Muscle layer of colon (tissue), 2 donors: ENCODE results near the gene SCFD2.

Source experiments
- H3K27ac ChIP-seq: one replicate; pipeline ENCODE4 v1.7.0; 2013; ENCODE audit warnings: low read depth, mild to moderate bottlenecking, low read length, moderate library complexity
- H3K27me3 ChIP-seq, 2 donors: one replicate each; pipeline ENCODE4 v1.7.0; 2013; ENCODE audit warnings: low read length in 2 of 2, mild to moderate bottlenecking in 2 of 2; ENCODE audit not compliant: insufficient read depth in 2 of 2, control insufficient read depth in 1 of 2
- H3K36me3 ChIP-seq: one replicate; pipeline ENCODE4 v1.7.0; 2013; ENCODE audit warnings: mild to moderate bottlenecking, low read length; ENCODE audit not compliant: insufficient read depth
- H3K4me1 ChIP-seq: one replicate; pipeline ENCODE4 v1.7.0; 2013; ENCODE audit warnings: mild to moderate bottlenecking, low read length; ENCODE audit not compliant: insufficient read depth
- H3K4me3 ChIP-seq, 2 donors: one replicate each; pipeline ENCODE4 v1.7.0; 2013; ENCODE audit warnings: low read length in 2 of 2, low read depth in 1 of 2, mild to moderate bottlenecking in 1 of 2, moderate library complexity in 1 of 2
- H3K9ac ChIP-seq: one replicate; pipeline ENCODE4 v1.7.0; 2013; ENCODE audit warnings: low read length
- H3K9me3 ChIP-seq: one replicate; pipeline ENCODE4 v1.7.0; 2013; ENCODE audit warnings: mild to moderate bottlenecking, low read length
- donor health status: abdominal sarcoma.
- donor health status: Adenocarcinoma of cecum.

Gene SCFD2

GRCh38 chr4:52876069-52876468 lies 489.8 kb downstream of the SCFD2 start:
- Histone ChIP-seq H3K27me3 (no peaks in the 10 kb centered on the region), H3K36me3 (no peaks in the 10 kb centered on the region), H3K4me1 (no peaks in the 10 kb centered on the region), H3K4me3 (no peak overlapping the region), H3K27ac (no peak overlapping the region), H3K9me3 (no peaks in the 10 kb centered on the region), H3K9ac (no peak overlapping the region)

GRCh38 chr4:52874948-52875347 lies 490.9 kb downstream of the SCFD2 start:
- H3K9ac ChIP-seq: no peak overlapping the region
- no peaks in the 10 kb centered on the region for H3K9me3 ChIP-seq
- H3K4me3 ChIP-seq: no peak overlapping the region
- H3K4me1 ChIP-seq: peaks cover 7% of the 10 kb centered on the region
- H3K27ac ChIP-seq: no peak overlapping the region
- no peaks in the 10 kb centered on the region for H3K36me3 ChIP-seq
- H3K27me3 ChIP-seq: no peaks in the 10 kb centered on the region

- peaks cover 16% of the 10 kb centered on the region for H3K4me1 ChIP-seq
- no peaks in the 10 kb centered on the region for H3K36me3 ChIP-seq
- no peaks in the 10 kb centered on the region for H3K9me3 ChIP-seq
- no peak overlapping the region for H3K9ac ChIP-seq
- H3K27ac ChIP-seq: no peak overlapping the region
- no peaks in the 10 kb centered on the region for H3K27me3 ChIP-seq
- no peak overlapping the region for H3K4me3 ChIP-seq
These were observed 492.0 kb downstream of the SCFD2 start for GRCh38 chr4:52873861-52874343.

DNA sequence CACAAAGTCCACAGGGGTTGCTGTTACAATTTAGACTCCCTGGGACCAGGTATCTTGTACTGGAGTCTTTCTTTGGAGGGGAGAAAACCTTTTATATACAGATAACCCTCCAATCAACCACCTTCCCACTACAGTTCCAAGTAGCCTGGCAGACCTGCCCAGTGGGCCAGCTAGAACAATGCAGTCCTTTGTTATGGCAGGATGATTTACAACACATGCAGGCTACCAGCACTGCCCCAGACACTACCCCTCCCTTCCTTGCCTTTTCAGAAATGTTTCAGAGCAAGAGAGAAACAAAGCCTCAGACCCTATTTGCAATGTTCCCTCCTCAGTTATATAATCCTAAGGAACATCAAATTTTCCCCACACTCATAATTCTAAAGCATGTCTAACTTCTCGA lies 492.7 kb downstream of the SCFD2 start:
- Histone ChIP-seq H3K27me3 (no peaks in the 10 kb centered on the region), H3K4me3 (no peak overlapping the region), H3K36me3 (no peaks in the 10 kb centered on the region), H3K9me3 (no peaks in the 10 kb centered on the region), H3K9ac (no peak overlapping the region), H3K27ac (no peak overlapping the region), H3K4me1 (peaks cover 17% of the 10 kb centered on the region)

DNA sequence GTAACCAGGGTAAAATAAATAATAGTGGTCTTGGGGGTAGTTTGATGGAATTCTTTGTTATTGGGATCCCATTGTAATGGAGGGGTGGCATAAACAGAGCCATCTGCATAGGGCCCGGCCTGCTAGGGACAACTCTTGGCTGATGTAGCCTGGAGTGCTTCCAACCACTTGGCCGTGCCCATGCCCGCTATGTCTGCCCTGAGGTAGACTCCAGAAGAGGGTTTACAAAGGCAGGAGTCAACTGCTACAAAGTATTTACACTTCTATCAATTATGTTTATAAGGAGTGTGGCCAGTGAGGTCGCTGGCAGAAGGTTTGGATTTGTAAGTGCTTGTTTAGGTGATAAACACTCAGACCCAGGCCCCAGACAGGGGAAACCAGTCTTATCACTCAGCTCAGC lies 495.6 kb downstream of the SCFD2 start:
- Histone ChIP-seq H3K27me3 (no peaks in the 10 kb centered on the region), H3K4me1 (peaks cover 17% of the 10 kb centered on the region), H3K4me3 (no peak overlapping the region), H3K27ac (no peak overlapping the region), H3K36me3 (no peaks in the 10 kb centered on the region), H3K9ac (no peak overlapping the region), H3K9me3 (no peaks in the 10 kb centered on the region)

GRCh38 chr4:52869656-52870055 lies 496.2 kb downstream of the SCFD2 start:
- Histone ChIP-seq H3K9ac (no peak overlapping the region), H3K36me3 (no peaks in the 10 kb centered on the region), H3K9me3 (no peaks in the 10 kb centered on the region), H3K27me3 (no peaks in the 10 kb centered on the region), H3K4me3 (no peak overlapping the region), H3K27ac (no peak overlapping the region), H3K4me1 (peaks cover 17% of the 10 kb centered on the region)

DNA sequence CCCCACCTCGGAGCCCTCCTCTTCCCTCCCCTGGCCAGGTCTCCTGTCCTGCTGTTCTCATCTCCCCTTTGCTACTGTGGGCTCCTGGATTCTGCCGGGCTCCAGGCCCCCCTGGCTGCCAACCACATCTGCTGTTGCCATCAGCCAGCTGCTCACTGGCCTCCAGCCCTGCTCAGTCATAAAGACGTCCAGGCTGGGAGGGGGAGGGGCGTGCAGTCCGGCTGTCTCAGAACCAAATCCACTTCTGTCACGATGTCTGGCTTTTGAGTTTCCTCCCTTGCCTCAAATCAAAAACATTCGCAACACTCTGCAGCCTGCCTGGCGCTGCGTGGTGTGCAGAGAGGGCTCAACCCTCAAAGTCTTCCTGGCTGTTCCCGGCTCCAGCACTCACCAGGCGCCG lies 496.7 kb downstream of the SCFD2 start:
- peaks cover 17% of the 10 kb centered on the region for H3K4me1 ChIP-seq
- no peak overlapping the region for H3K9ac ChIP-seq
- H3K27ac ChIP-seq: no peak overlapping the region
- no peaks in the 10 kb centered on the region for H3K27me3 ChIP-seq
- no peak overlapping the region for H3K4me3 ChIP-seq
- no peaks in the 10 kb centered on the region for H3K9me3 ChIP-seq
- H3K36me3 ChIP-seq: no peaks in the 10 kb centered on the region

DNA sequence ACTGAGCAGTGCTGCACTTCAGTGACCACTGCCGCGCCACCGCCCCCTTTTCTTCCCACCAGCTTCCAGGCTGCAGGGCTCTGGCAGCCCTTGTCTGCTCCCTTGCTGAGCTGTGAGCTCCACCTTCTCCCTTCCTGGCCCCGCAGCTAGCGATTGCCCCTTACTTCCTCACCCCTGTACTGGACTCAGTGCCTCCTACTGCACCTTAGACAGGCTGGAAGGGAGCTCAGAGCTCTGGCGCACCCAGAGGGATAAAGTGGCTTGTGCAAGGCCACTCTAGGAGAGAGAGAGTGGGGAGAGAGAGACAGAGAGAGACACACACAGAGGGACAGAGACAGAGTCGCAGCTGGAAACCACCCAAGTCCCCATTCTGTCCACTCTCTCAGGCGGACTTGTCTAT lies 497.7 kb downstream of the SCFD2 start:
- H3K27ac ChIP-seq: no peak overlapping the region
- H3K4me1 ChIP-seq: peaks cover 17% of the 10 kb centered on the region

DNA sequence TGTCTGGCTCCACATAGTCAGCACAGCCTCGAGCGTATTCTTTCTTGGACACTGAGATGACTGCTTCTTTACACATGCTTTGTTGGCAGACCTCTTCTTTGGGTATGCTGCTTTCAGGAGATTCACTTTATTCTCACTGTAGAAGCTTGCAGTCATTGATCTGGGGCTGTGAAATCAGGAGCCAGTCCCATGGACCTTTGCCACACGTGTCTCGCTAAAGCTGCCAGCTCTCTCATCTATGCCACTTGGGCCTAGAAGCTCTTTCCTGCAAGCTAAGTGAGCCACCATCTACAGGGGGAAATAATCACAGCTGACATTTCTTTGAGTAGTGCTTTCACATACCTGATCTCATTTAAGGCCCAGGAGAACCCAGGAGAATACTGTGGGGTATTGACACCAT lies 498.7 kb downstream of the SCFD2 start:
- Histone ChIP-seq H3K9me3 (no peaks in the 10 kb centered on the region), H3K4me1 (peaks cover 17% of the 10 kb centered on the region), H3K27me3 (peaks cover 5 to 7% of the 10 kb centered on the region in 2 donors), H3K4me3 (no peak overlapping the region), H3K36me3 (no peaks in the 10 kb centered on the region), H3K9ac (no peak overlapping the region), H3K27ac (no peak overlapping the region)

More for the DNA sequence above, 497.7 kb downstream of the SCFD2 start:
- Histone ChIP-seq H3K27me3 (no peaks in the 10 kb centered on the region), H3K9ac (no peak overlapping the region), H3K36me3 (no peaks in the 10 kb centered on the region), H3K9me3 (no peaks in the 10 kb centered on the region), H3K4me3 (no peak overlapping the region)

DNA sequence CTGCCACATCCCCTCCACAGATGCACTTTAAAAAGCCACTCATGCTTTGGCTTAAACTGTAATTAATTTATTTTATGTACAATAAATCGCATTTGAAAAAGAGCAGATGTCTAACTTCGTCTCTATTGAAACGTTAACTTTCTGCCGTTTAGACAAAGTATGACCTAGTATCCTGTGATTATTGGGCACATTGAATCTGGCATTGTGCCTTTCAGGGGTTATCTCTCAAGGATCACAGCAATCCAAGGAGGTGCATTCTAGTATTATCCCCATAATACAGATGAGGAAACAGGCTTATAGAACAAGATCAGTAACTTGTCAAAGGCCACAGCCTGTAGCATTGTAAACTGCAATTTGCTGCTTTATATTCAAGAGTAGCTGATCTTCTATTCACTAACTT lies 499.1 kb downstream of the SCFD2 start:
- Histone ChIP-seq H3K27ac (no peak overlapping the region), H3K9me3 (no peaks in the 10 kb centered on the region), H3K36me3 (no peaks in the 10 kb centered on the region), H3K9ac (no peak overlapping the region), H3K4me3 (no peak overlapping the region), H3K4me1 (peaks cover 17% of the 10 kb centered on the region), H3K27me3 (peaks cover 5 to 7% of the 10 kb centered on the region in 2 donors)

- no peaks in the 10 kb centered on the region for H3K9me3 ChIP-seq
- H3K4me3 ChIP-seq: no peak overlapping the region
- no peak overlapping the region for H3K27ac ChIP-seq
- H3K4me1 ChIP-seq: peaks cover 18% of the 10 kb centered on the region
- no peak overlapping the region for H3K9ac ChIP-seq
- peaks cover 5 to 7% of the 10 kb centered on the region in 2 donors for H3K27me3 ChIP-seq
- no peaks in the 10 kb centered on the region for H3K36me3 ChIP-seq
These were observed 500.6 kb downstream of the SCFD2 start for GRCh38 chr4:52865300-52865699.

GRCh38 chr4:52864793-52865192 lies 501.1 kb downstream of the SCFD2 start:
- Histone ChIP-seq H3K27ac (no peak overlapping the region), H3K4me1 (peaks cover 13% of the 10 kb centered on the region), H3K27me3 (peaks cover 5 to 7% of the 10 kb centered on the region in 2 donors), H3K4me3 (no peak overlapping the region), H3K36me3 (no peaks in the 10 kb centered on the region), H3K9ac (no peak overlapping the region), H3K9me3 (no peaks in the 10 kb centered on the region)
